Measurements from ENCODE around the gene KRTAP5-9.
"Not testable (repeated sequence)": the region's sequence is repeated elsewhere in the genome, so short reads cannot be mapped to it uniquely, and the experiment has no call there.

The KRTAP5-9 gene

GRCh38 chr11:71582969-71583368, 34.7 kb downstream of the KRTAP5-9 start:
- not testable (repeated sequence) for DNase-seq (ENCODE audit: low read depth in 1 of 2, low spot score in 1 of 2)

GRCh38 chr11:71585673-71586072, 37.5 kb downstream of the KRTAP5-9 start:
- DNase-seq (ENCODE audit: low read depth in 1 of 2, low spot score in 1 of 2): not testable (repeated sequence)

GRCh38 chr11:71588314-71588713, 40.1 kb downstream of the KRTAP5-9 start:
- DNase-seq (ENCODE audit: low read depth in 1 of 2, low spot score in 1 of 2): not testable (repeated sequence)

- DNase-seq (ENCODE audit: low read depth in 1 of 2, low spot score in 1 of 2): peak in 1 of 2 donors; percentile 9
These were observed 40.8 kb downstream of the KRTAP5-9 start for GRCh38 chr11:71588822-71589545.

- not testable (repeated sequence) for DNase-seq (ENCODE audit: low read depth in 1 of 2, low spot score in 1 of 2)
These were observed 41.3 kb downstream of the KRTAP5-9 start for GRCh38 chr11:71589546-71589920.
